GM10266 (cell line): ENCODE measurements around the gene SMURF1.

Experiments used
- DNase-seq: peaks from one replicate; pipeline ENCODE4 v3.0.0; 2012; ENCODE audit errors: extremely low spot score
- TF ChIP-seq, protein P1 (sequence below): IDR thresholded peaks from 2 replicates; pipeline ENCODE4 v1.5.1; 2012; ENCODE audit warnings: mild to moderate bottlenecking, low read depth; ENCODE audit not compliant: control insufficient read depth, insufficient read depth; ENCODE audit errors: missing control alignments

Gene SMURF1

DNA sequence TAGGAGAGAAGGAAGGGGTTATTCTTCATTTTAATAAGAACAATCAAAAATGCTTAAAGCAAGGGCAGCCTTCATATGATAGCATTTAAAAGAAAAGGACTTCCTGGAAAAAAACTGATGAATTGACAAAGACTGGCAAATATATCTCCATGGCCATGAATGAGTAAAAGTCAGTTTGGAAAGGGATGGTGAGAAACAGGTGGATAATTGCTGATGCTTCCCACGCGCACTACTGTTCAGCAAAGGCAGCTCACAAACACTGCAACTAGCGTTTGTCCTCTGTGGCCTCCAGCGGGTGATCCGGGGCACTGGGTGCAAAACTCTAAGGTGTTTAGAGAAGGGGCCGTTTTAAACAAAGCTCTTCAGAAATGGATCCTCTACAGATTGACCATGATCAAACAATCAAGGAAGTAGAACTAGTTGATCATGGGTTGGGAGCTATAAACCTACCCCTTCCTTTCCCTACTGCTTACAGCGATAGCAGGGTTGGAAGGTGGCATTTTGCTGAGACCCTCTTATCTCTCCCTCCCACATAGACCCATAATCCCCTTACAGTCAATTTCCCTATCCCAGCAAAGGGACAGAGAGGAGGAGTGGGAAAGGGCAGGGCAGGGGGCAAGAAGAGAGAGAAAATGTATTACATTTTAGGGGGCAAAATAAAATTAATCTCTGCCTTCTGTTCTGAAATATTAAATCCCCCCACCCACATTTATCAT is 53.8 kb downstream of the SMURF1 start:
- TF ChIP-seq, protein P1, sequence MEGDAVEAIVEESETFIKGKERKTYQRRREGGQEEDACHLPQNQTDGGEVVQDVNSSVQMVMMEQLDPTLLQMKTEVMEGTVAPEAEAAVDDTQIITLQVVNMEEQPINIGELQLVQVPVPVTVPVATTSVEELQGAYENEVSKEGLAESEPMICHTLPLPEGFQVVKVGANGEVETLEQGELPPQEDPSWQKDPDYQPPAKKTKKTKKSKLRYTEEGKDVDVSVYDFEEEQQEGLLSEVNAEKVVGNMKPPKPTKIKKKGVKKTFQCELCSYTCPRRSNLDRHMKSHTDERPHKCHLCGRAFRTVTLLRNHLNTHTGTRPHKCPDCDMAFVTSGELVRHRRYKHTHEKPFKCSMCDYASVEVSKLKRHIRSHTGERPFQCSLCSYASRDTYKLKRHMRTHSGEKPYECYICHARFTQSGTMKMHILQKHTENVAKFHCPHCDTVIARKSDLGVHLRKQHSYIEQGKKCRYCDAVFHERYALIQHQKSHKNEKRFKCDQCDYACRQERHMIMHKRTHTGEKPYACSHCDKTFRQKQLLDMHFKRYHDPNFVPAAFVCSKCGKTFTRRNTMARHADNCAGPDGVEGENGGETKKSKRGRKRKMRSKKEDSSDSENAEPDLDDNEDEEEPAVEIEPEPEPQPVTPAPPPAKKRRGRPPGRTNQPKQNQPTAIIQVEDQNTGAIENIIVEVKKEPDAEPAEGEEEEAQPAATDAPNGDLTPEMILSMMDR, result no peak
- no peak for DNase-seq

- no peak for DNase-seq
- TF ChIP-seq, protein P1, result no peak
These were observed 57.0 kb downstream of the SMURF1 start for GRCh38 chr7:99086944-99087343.

DNA sequence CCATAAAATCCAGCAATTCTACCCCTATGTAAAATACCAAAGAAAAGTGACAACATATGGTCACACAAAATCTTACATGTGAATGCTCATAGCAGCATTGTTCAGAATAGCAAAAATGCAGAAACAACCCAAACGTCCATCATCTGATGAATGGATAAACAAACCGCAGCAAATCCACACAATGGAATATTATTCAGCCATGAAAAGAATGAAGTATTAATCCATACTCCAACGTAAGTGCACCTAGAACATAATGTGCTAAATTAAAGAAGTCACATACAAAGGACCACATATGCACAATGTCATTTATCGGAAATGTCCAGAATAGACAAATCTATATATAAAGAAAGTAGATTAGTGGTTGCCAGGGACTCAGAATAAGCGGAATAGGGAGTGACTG is 57.4 kb downstream of the SMURF1 start:
- TF ChIP-seq, protein P1, result no peak
- no peak for DNase-seq

- DNase-seq, result no peak
- TF ChIP-seq, protein P1, result no peak
These were observed 60.2 kb downstream of the SMURF1 start for GRCh38 chr7:99083733-99084132.

DNA sequence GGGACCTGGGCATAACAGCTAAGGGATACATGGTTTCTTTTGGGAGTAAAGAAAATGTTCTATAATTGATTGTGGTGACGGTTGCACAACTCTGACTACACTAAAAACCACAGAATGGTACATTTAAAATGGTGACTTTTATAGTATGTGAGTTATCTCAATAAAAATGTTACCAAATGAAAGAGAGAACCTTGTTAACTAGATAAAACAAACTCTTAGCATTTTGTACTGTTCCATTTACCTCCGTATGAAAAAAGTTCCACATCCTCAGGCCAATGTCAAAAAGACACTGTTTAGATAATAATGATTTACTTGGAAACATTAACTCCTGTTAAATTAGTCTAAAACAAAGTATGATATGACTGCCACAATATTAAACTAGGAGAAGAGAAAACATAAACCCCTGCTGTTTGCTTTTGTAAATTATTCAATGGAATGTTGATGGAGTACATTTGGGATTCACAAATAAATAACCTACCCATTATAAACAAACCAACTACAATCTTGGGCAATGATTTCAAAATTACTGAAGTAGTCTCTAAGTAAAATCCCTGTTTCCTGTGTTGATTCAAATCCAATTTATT is 60.7 kb downstream of the SMURF1 start:
- no peak for DNase-seq
- TF ChIP-seq, protein P1, result no peak

DNA sequence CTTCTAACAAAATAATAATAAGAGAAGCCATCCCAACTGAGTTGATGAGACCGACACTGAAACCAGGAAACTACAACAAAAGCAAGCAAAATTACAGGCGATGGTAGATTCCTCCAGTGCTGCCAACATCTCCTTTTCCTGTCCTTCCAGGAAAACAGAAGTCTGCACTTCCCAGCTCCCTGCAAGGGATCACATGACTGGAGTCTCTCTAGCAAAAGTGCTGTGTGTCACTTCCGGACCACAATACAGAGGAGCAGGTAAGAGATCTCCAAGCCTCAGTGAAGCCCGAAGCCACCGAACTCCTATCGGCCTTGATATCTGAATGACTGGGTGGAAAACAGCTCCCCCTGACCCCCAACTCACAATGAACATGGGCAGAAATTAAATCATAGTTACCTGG is 63.2 kb downstream of the SMURF1 start:
- no peak for DNase-seq
- TF ChIP-seq, protein P1, result no peak

DNA sequence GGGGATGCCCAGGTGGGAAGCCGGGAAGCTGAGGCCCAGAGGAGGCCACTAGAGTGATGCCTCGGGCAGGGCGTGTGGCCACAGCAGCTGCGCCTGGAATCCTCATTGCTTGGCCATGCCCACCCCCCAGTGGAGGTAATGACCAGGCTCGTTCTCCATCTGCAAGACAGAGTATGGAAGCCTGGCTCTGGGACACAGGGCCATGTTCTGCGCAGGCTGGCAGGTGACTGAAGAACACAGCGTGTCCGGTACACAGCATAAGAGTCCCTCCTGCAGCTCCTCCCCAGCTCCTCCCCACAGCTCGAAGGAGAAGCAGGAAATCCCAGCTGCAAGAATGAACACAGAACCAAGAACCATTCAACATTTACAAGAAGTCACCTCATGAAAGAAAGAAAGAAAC is 64.8 kb downstream of the SMURF1 start:
- TF ChIP-seq, protein P1, result no peak
- peak; percentile 10 for DNase-seq
